HEK293 (cell line): ENCODE measurements around the gene HPSE.

Experiments used
- CTCF ChIP-seq: fragments of 450-650 bp; formaldehyde crosslinking; IDR thresholded peaks from 2 replicates; pipeline ENCODE4 v1.5.1; 2016; ENCODE audit warnings: missing biosample characterization, missing genetic modification characterization
- EGR2 ChIP-seq: fragments of 450-650 bp; formaldehyde crosslinking; IDR thresholded peaks from 2 replicates; pipeline ENCODE4 v1.5.1; 2016; ENCODE audit warnings: low read depth, missing biosample characterization, missing genetic modification characterization
- PRDM10 ChIP-seq: fragments of 450-650 bp; formaldehyde crosslinking; IDR thresholded peaks from 2 replicates; pipeline ENCODE4 v1.5.1; 2016; ENCODE audit warnings: missing biosample characterization, missing genetic modification characterization
- ZEB2 ChIP-seq: fragments of 450-650 bp; formaldehyde crosslinking; IDR thresholded peaks from 2 replicates; pipeline ENCODE4 v1.5.1; 2016; ENCODE audit warnings: missing biosample characterization, missing genetic modification characterization
- ZNF544 ChIP-seq: fragments of 450-650 bp; formaldehyde crosslinking; IDR thresholded peaks from 2 replicates; pipeline ENCODE4 v1.5.0; 2017; ENCODE audit warnings: missing biosample characterization, missing genetic modification characterization
- ZNF548 ChIP-seq: fragments of 450-650 bp; formaldehyde crosslinking; IDR thresholded peaks from 2 replicates; pipeline ENCODE4 v1.5.1; 2016; ENCODE audit warnings: missing biosample characterization, missing genetic modification characterization
- ZNF76 ChIP-seq: fragments of 450-650 bp; formaldehyde crosslinking; IDR thresholded peaks from 2 replicates; pipeline ENCODE4; 2016; ENCODE audit warnings: low read depth, missing biosample characterization, missing genetic modification characterization, borderline replicate concordance

GRCh38 chr4:83358410-83358809, 23.8 kb upstream of the HPSE start:
- no peak for TF ChIP-seq EGR2 (tag by site-specific recombination)
- no peak for TF ChIP-seq PRDM10
- TF ChIP-seq CTCF (tag by site-specific recombination): no peak
- TF ChIP-seq ZEB2 (tag by site-specific recombination): no peak
- TF ChIP-seq ZNF76 (tag by site-specific recombination): no peak
- no peak for TF ChIP-seq ZNF544 (tag by site-specific recombination)
- TF ChIP-seq ZNF548 (tag by site-specific recombination): no peak
